ENCODE data around the gene EIPR1. TPM values are rescaled to one million over a fixed set of nuclear protein-coding genes. Genes with fewer than 3 reads are reported as not detected.

Gene EIPR1
- total and polyA plus RNA-seq, 2 of the 13 experiments (the other 11 are each of a cell fraction or from before 2014, with no cell fraction given), result 70.0 to 96.3 TPM

DNA sequence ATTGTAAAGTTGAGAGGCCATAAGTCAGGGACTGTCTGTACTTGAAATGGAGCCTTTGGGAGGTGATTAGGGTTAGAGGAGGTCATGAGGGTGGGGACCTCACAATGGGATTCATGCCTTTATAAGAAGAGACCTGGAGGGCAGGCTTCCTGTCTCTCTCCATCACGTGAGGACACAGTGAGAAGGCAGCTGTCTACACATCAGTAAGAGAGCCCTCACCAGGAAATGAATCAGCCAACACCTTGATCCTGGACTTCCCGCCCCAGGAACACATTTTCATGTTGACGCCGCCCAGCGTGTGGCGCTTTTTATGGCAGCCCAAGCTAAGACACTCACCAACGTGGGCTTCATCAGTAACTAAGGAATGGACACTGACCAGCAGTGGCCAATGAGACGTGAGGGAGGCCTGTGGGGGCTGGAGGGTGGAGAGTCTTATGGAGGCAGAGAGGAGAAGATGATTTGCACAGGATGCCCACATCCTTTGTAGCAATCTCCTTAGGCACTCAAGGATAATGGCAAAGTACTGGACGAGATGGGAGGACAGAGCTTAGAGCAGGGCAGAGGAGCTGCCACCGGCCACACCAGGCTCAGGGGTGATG is 162.7 kb downstream of the EIPR1 start:
- no peak overlapping the region for H3K4me3 ChIP-seq (replicated peaks in 1 of 3; ENCODE audit: insufficient read depth in 1 of 3, low read depth in 2 of 3, low read length in 3 of 3)
- CTCF ChIA-PET (ENCODE audit: low intra/inter-chr PET ratio, low total read pairs), result no interaction called here
- H3K4me1 ChIP-seq (ENCODE audit: insufficient read depth, low read length), result no peaks in the 10 kb centered on the region
- TF ChIP-seq GABPB1 (CRISPR knock-in tag; IDR thresholded peaks at IDR 0.05) (no peak), HOXA9 (CRISPR knock-in tag; IDR thresholded peaks at IDR 0.05; ENCODE audit: borderline replicate concordance) (no peak), ZNF20 (CRISPR knock-in tag; IDR thresholded peaks at IDR 0.05) (no peak), BORCS8-MEF2B (CRISPR knock-in tag; IDR thresholded peaks at IDR 0.05) (no peak), MTA3 (CRISPR knock-in tag; IDR thresholded peaks at IDR 0.05) (no peak), ZNF431 (CRISPR knock-in tag; IDR thresholded peaks at IDR 0.05; ENCODE audit: borderline replicate concordance, low read depth) (no peak), FOXM1 (CRISPR knock-in tag; IDR thresholded peaks at IDR 0.05) (no peak), ZFP36 (IDR thresholded peaks at IDR 0.05; ENCODE audit: borderline replicate concordance, low read depth, low read length, partially characterized antibody) (no peak), SMC3 (IDR thresholded peaks at IDR 0.05; ENCODE audit: low read length) (no peak), NPAS2 (CRISPR knock-in tag; IDR thresholded peaks at IDR 0.05; ENCODE audit: borderline replicate concordance) (no peak), GATAD1 (CRISPR knock-in tag; IDR thresholded peaks at IDR 0.05) (no peak), ZNF337 (CRISPR knock-in tag; IDR thresholded peaks at IDR 0.05; ENCODE audit: borderline replicate concordance, low read depth) (no peak), IKZF4 (CRISPR knock-in tag; IDR thresholded peaks at IDR 0.05; ENCODE audit: borderline replicate concordance, low read depth, not compliant biosample characterization) (no peak), AGO1 (IDR thresholded peaks at IDR 0.05; ENCODE audit: low read depth, low read length, poor library complexity, severe bottlenecking) (no peak), KDM1A (CRISPR knock-in tag; IDR thresholded peaks at IDR 0.05) (no peak)
- DNase-seq (ENCODE audit: low spot score) (no peak), FAIRE-seq (no peak), ATAC-seq (no peak)
- intact Hi-C loops (cut with micrococcal nuclease; ENCODE audit: unreplicated experiment) (no loop called here), in situ Hi-C loops (cut with HindIII; ENCODE audit: extremely low pct_ligation_motif_present, low pct_unique_long_range_greater_than_20kb) (no loop called here)
- no peaks in the 10 kb centered on the region; the same call in 1 of the 2 replicates for H3K9me3 ChIP-seq (ENCODE audit: low read length)
- no peaks in the 10 kb centered on the region for H3K27me3 ChIP-seq (ENCODE audit: control insufficient read depth in 1 of 2, insufficient read depth in 2 of 2, low read length in 2 of 2)
- no peak overlapping the region for H3K27ac ChIP-seq (ENCODE audit: extremely low read length, insufficient read depth, low read length)
- H3K79me2 ChIP-seq (ENCODE audit: insufficient read depth, low read length), result no peaks in the 10 kb centered on the region
- H4K20me1 ChIP-seq (ENCODE audit: insufficient read depth, low read length), result 0 out of 2 replicates have a peak, but pooled peaks cover 3% of the 10 kb centered on the region
- WGBS (ENCODE audit: low lambda C conversion rate), result 87% methylated on average over 10 of the region's 10 CpGs
- no peak overlapping the region for H3K4me2 ChIP-seq (ENCODE audit: low read depth, low read length)
- POLR2A ChIA-PET, result no interaction called here
- H2AFZ ChIP-seq (ENCODE audit: low read length), result no peak overlapping the region
- H3K36me3 ChIP-seq (replicated peaks in 1 of 2; ENCODE audit: control insufficient read depth in 1 of 2, insufficient read depth in 2 of 2, low read length in 2 of 2), result peaks cover 3 to 28% of the 10 kb centered on the region in 2 experiments; a peak in 3 of 5 replicates
- BruUV-seq (replicated peaks), result no TSS peak
- H3K9ac ChIP-seq (ENCODE audit: insufficient read depth, low read depth, low read length), result no peak overlapping the region

Measured in HepG2 (cell line).